Measurements from ENCODE around the gene IRS1.

The IRS1 gene

GRCh38 chr2:226705965-226706364 is 93.7 kb downstream of the IRS1 start:
- H3K27ac ChIP-seq (ENCODE audit: low read length) = no peak overlapping the region
- H3K36me3 ChIP-seq (ENCODE audit: control insufficient read depth, low read depth, low read length) = no peaks in the 10 kb centered on the region
- H3K4me3 ChIP-seq (ENCODE audit: low read length) = no peak overlapping the region
- no peaks in the 10 kb centered on the region for H3K9me3 ChIP-seq (ENCODE audit: control insufficient read depth, low read depth, low read length)
- no peaks in the 10 kb centered on the region for H3K27me3 ChIP-seq (ENCODE audit: control insufficient read depth, insufficient read depth, low read length)
- H3K4me1 ChIP-seq (ENCODE audit: control insufficient read depth, low read depth, low read length) = no peaks in the 10 kb centered on the region
- no peak overlapping the region for H3K9ac ChIP-seq (ENCODE audit: low read length)

- Histone ChIP-seq H3K4me3 (ENCODE audit: low read length) (no peak overlapping the region), H3K4me1 (ENCODE audit: control insufficient read depth, low read depth, low read length) (no peaks in the 10 kb centered on the region), H3K9ac (ENCODE audit: low read length) (no peak overlapping the region), H3K27ac (ENCODE audit: low read length) (no peak overlapping the region), H3K27me3 (ENCODE audit: control insufficient read depth, insufficient read depth, low read length) (no peaks in the 10 kb centered on the region), H3K36me3 (ENCODE audit: control insufficient read depth, low read depth, low read length) (no peaks in the 10 kb centered on the region), H3K9me3 (ENCODE audit: control insufficient read depth, low read depth, low read length) (no peaks in the 10 kb centered on the region)
Observed at GRCh38 chr2:226705133-226705886, 94.3 kb downstream of the IRS1 start.

GRCh38 chr2:226703514-226703913 is 96.1 kb downstream of the IRS1 start:
- H3K4me1 ChIP-seq (ENCODE audit: control insufficient read depth, low read depth, low read length) = no peaks in the 10 kb centered on the region
- H3K36me3 ChIP-seq (ENCODE audit: control insufficient read depth, low read depth, low read length) = no peaks in the 10 kb centered on the region
- H3K9me3 ChIP-seq (ENCODE audit: control insufficient read depth, low read depth, low read length) = no peaks in the 10 kb centered on the region
- no peaks in the 10 kb centered on the region for H3K27me3 ChIP-seq (ENCODE audit: control insufficient read depth, insufficient read depth, low read length)
- no peak overlapping the region for H3K9ac ChIP-seq (ENCODE audit: low read length)
- H3K4me3 ChIP-seq (ENCODE audit: low read length) = no peak overlapping the region
- no peak overlapping the region for H3K27ac ChIP-seq (ENCODE audit: low read length)

- Histone ChIP-seq H3K27ac (ENCODE audit: low read length) (no peak overlapping the region), H3K4me1 (ENCODE audit: control insufficient read depth, low read depth, low read length) (no peaks in the 10 kb centered on the region), H3K4me3 (ENCODE audit: low read length) (no peak overlapping the region), H3K9ac (ENCODE audit: low read length) (no peak overlapping the region), H3K36me3 (ENCODE audit: control insufficient read depth, low read depth, low read length) (no peaks in the 10 kb centered on the region), H3K27me3 (ENCODE audit: control insufficient read depth, insufficient read depth, low read length) (no peaks in the 10 kb centered on the region), H3K9me3 (ENCODE audit: control insufficient read depth, low read depth, low read length) (no peaks in the 10 kb centered on the region)
Observed at GRCh38 chr2:226702376-226702775, 97.2 kb downstream of the IRS1 start.

GRCh38 chr2:226701052-226701451 is 98.6 kb downstream of the IRS1 start:
- no peaks in the 10 kb centered on the region for H3K9me3 ChIP-seq (ENCODE audit: control insufficient read depth, low read depth, low read length)
- H3K4me1 ChIP-seq (ENCODE audit: control insufficient read depth, low read depth, low read length) = peaks cover 8% of the 10 kb centered on the region
- no peak overlapping the region for H3K9ac ChIP-seq (ENCODE audit: low read length)
- H3K27me3 ChIP-seq (ENCODE audit: control insufficient read depth, insufficient read depth, low read length) = no peaks in the 10 kb centered on the region
- H3K4me3 ChIP-seq (ENCODE audit: low read length) = no peak overlapping the region
- no peak overlapping the region for H3K27ac ChIP-seq (ENCODE audit: low read length)
- H3K36me3 ChIP-seq (ENCODE audit: control insufficient read depth, low read depth, low read length) = no peaks in the 10 kb centered on the region

GRCh38 chr2:226699321-226699720 is 100.3 kb downstream of the IRS1 start:
- H3K4me1 ChIP-seq (ENCODE audit: control insufficient read depth, low read depth, low read length) = peaks cover 12% of the 10 kb centered on the region

GRCh38 chr2:226698671-226699070 is 100.9 kb downstream of the IRS1 start:
- H3K4me3 ChIP-seq (ENCODE audit: low read length) = no peak overlapping the region
- no peaks in the 10 kb centered on the region for H3K36me3 ChIP-seq (ENCODE audit: control insufficient read depth, low read depth, low read length)
- no peak overlapping the region for H3K27ac ChIP-seq (ENCODE audit: low read length)
- H3K9me3 ChIP-seq (ENCODE audit: control insufficient read depth, low read depth, low read length) = no peaks in the 10 kb centered on the region
- H3K9ac ChIP-seq (ENCODE audit: low read length) = no peak overlapping the region
- peaks cover 12% of the 10 kb centered on the region for H3K4me1 ChIP-seq (ENCODE audit: control insufficient read depth, low read depth, low read length)
- no peaks in the 10 kb centered on the region for H3K27me3 ChIP-seq (ENCODE audit: control insufficient read depth, insufficient read depth, low read length)

More at GRCh38 chr2:226699321-226699720, 100.3 kb downstream of the IRS1 start:
- no peaks in the 10 kb centered on the region for H3K36me3 ChIP-seq (ENCODE audit: control insufficient read depth, low read depth, low read length)
- H3K27ac ChIP-seq (ENCODE audit: low read length) = no peak overlapping the region
- no peaks in the 10 kb centered on the region for H3K9me3 ChIP-seq (ENCODE audit: control insufficient read depth, low read depth, low read length)
- no peak overlapping the region for H3K9ac ChIP-seq (ENCODE audit: low read length)
- H3K4me3 ChIP-seq (ENCODE audit: low read length) = no peak overlapping the region
- H3K27me3 ChIP-seq (ENCODE audit: control insufficient read depth, insufficient read depth, low read length) = no peaks in the 10 kb centered on the region

GRCh38 chr2:226694586-226695284 is 104.9 kb downstream of the IRS1 start:
- no peaks in the 10 kb centered on the region for H3K27me3 ChIP-seq (ENCODE audit: control insufficient read depth, insufficient read depth, low read length)
- no peak overlapping the region for H3K27ac ChIP-seq (ENCODE audit: low read length)
- no peaks in the 10 kb centered on the region for H3K9me3 ChIP-seq (ENCODE audit: control insufficient read depth, low read depth, low read length)
- H3K4me3 ChIP-seq (ENCODE audit: low read length) = no peak overlapping the region
- H3K9ac ChIP-seq (ENCODE audit: low read length) = no peak overlapping the region
- H3K4me1 ChIP-seq (ENCODE audit: control insufficient read depth, low read depth, low read length) = peaks cover 16% of the 10 kb centered on the region
- no peaks in the 10 kb centered on the region for H3K36me3 ChIP-seq (ENCODE audit: control insufficient read depth, low read depth, low read length)

GRCh38 chr2:226694149-226694548 is 105.5 kb downstream of the IRS1 start:
- Histone ChIP-seq H3K9me3 (ENCODE audit: control insufficient read depth, low read depth, low read length) (no peaks in the 10 kb centered on the region), H3K27me3 (ENCODE audit: control insufficient read depth, insufficient read depth, low read length) (no peaks in the 10 kb centered on the region), H3K27ac (ENCODE audit: low read length) (no peak overlapping the region), H3K36me3 (ENCODE audit: control insufficient read depth, low read depth, low read length) (no peaks in the 10 kb centered on the region), H3K9ac (ENCODE audit: low read length) (no peak overlapping the region), H3K4me1 (ENCODE audit: control insufficient read depth, low read depth, low read length) (peaks cover 16% of the 10 kb centered on the region), H3K4me3 (ENCODE audit: low read length) (no peak overlapping the region)

GRCh38 chr2:226693521-226693920 is 106.1 kb downstream of the IRS1 start:
- no peak overlapping the region for H3K9ac ChIP-seq (ENCODE audit: low read length)
- no peaks in the 10 kb centered on the region for H3K27me3 ChIP-seq (ENCODE audit: control insufficient read depth, insufficient read depth, low read length)
- no peak overlapping the region for H3K4me3 ChIP-seq (ENCODE audit: low read length)
- no peaks in the 10 kb centered on the region for H3K36me3 ChIP-seq (ENCODE audit: control insufficient read depth, low read depth, low read length)
- no peak overlapping the region for H3K27ac ChIP-seq (ENCODE audit: low read length)
- H3K4me1 ChIP-seq (ENCODE audit: control insufficient read depth, low read depth, low read length) = peaks cover 16% of the 10 kb centered on the region
- no peaks in the 10 kb centered on the region for H3K9me3 ChIP-seq (ENCODE audit: control insufficient read depth, low read depth, low read length)

GRCh38 chr2:226692521-226693126 is 107.0 kb downstream of the IRS1 start:
- no peak overlapping the region for H3K4me3 ChIP-seq (ENCODE audit: low read length)
- H3K27me3 ChIP-seq (ENCODE audit: control insufficient read depth, insufficient read depth, low read length) = no peaks in the 10 kb centered on the region
- peaks cover 16% of the 10 kb centered on the region for H3K4me1 ChIP-seq (ENCODE audit: control insufficient read depth, low read depth, low read length)
- no peaks in the 10 kb centered on the region for H3K36me3 ChIP-seq (ENCODE audit: control insufficient read depth, low read depth, low read length)
- H3K27ac ChIP-seq (ENCODE audit: low read length) = no peak overlapping the region
- no peaks in the 10 kb centered on the region for H3K9me3 ChIP-seq (ENCODE audit: control insufficient read depth, low read depth, low read length)
- no peak overlapping the region for H3K9ac ChIP-seq (ENCODE audit: low read length)

Data from iPS-18a (cell line).